ENCODE data around the gene PLXDC1. TPM values are rescaled to one million over a fixed set of nuclear protein-coding genes. Genes with fewer than 3 reads are reported as not detected.

PLXDC1 gene
- total RNA-seq, 1 experiment from 2014 or later: 2.0 TPM

DNA sequence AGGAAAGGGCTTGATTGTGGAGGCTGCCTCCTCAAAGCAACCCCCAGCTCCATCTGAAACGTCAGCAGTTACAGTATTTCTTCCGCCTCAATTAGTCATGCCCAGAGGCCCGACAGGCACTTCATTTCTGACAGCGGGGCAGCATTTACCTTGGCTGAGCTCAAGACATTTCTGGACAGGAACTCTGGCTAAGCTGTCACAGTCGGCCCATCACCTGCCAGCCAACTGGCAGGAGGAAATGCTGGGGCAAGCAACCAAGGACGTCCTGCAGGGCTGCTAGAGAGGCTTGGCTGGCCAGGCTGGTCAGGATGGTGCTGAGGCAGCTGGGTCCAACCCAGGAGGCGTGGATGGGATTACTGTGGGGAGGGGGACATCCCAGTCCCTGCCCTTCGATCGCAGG lies 27.8 kb downstream of the PLXDC1 start:
- Histone ChIP-seq H3K4me1 (ENCODE audit: insufficient read depth, low read length) (no peaks in the 10 kb centered on the region; the same call in 1 of the 2 replicates), H2BK15ac (ENCODE audit: low read depth, low read length) (no peak overlapping the region), H4K5ac (ENCODE audit: insufficient read length, low read depth, low read length) (no peak overlapping the region), H2BK5ac (ENCODE audit: insufficient read length, low read length) (no peak overlapping the region), H3K18ac (ENCODE audit: insufficient read length, low read depth, low read length) (no peak overlapping the region), H4K91ac (ENCODE audit: insufficient read length, low read depth, low read length) (no peak overlapping the region), H3K9ac (ENCODE audit: extremely low read depth, insufficient read length, low read length) (no peak overlapping the region), H3T11ph (ENCODE audit: low read length) (no peak overlapping the region), H2AFZ (ENCODE audit: low read length) (no peak overlapping the region), H2BK20ac (ENCODE audit: low read depth, low read length, poor library complexity, severe bottlenecking) (no peak overlapping the region), H3K79me2 (ENCODE audit: insufficient read depth, low read length) (no peaks in the 10 kb centered on the region), H4K8ac (replicated peaks; ENCODE audit: insufficient read length, low read depth, low read length) (no peak overlapping the region), H4K20me1 (ENCODE audit: control insufficient read depth, insufficient read depth, insufficient read length) (no peaks in the 10 kb centered on the region), H3K27me3 (ENCODE audit: insufficient read depth, low read length) (no peaks in the 10 kb centered on the region), H3K56ac (ENCODE audit: insufficient read length, low read depth, low read length) (no peak overlapping the region), H3K27ac (ENCODE audit: insufficient read length, low read depth, low read length) (no peak overlapping the region), H2BK12ac (ENCODE audit: insufficient read length, low read depth, low read length) (no peak overlapping the region), H3K23ac (ENCODE audit: insufficient read length, low read depth, low read length) (no peak overlapping the region), H3K4me2 (ENCODE audit: insufficient read depth, insufficient read length, low read length) (no peak overlapping the region), H2AK5ac (ENCODE audit: insufficient read length, low read length) (no peak overlapping the region), H3K23me2 (ENCODE audit: insufficient read length, low read depth, low read length, poor library complexity, severe bottlenecking) (no peaks in the 10 kb centered on the region), H3K14ac (ENCODE audit: insufficient read depth, low read length) (no peak overlapping the region), H3K4ac (ENCODE audit: low read depth, low read length) (no peak overlapping the region), H3K9me3 (ENCODE audit: control insufficient read depth, low read depth, low read length) (no peaks in the 10 kb centered on the region), H3K79me1 (ENCODE audit: insufficient read depth, low read depth, low read length, poor library complexity, severe bottlenecking) (no peaks in the 10 kb centered on the region), H2BK120ac (ENCODE audit: low read depth, low read length, poor library complexity, severe bottlenecking) (no peak overlapping the region)
- WGBS (ENCODE audit: extremely low coverage, insufficient read length, low lambda C conversion rate): no CpG with 5 or more reads among the region's 9 CpGs
- H3K27me3 Mint-ChIP-seq (ENCODE audit: low read depth): peaks cover 2% of the 10 kb centered on the region; the same call in 1 of the 2 replicates
- no peak overlapping the region for H3K27ac Mint-ChIP-seq
- no peaks in the 10 kb centered on the region for H3K9me3 Mint-ChIP-seq
- no peak for TF ChIP-seq CTCF (conservative IDR thresholded peaks at IDR 0.05)
- H3K4me1 Mint-ChIP-seq: peaks cover 5 to 7% of the 10 kb centered on the region in 2 experiments; a peak in 2 of 4 replicates
- H3K36me3 Mint-ChIP-seq (ENCODE audit: insufficient read depth in 1 of 3, low read depth in 3 of 3): no peaks in the 10 kb centered on the region
- no peak for DNase-seq
- H3K4me3 Mint-ChIP-seq: no peak overlapping the region
